Mesenteric fat pad (tissue), 1 donor: ENCODE measurements around the gene ZSWIM5. TPM values are rescaled to one million over a fixed set of nuclear protein-coding genes. Genes with fewer than 3 reads are reported as not detected.
"Not testable (repeated sequence)": the region's sequence is repeated elsewhere in the genome, so short reads cannot be mapped to it uniquely, and the experiment has no call there.

ENCODE experiments used
- DNase-seq: peaks from one replicate; pipeline ENCODE4 v3.0.0-alpha.2; 2020; ENCODE audit warnings: low spot score
- long read RNA-seq: library from polyadenylated mRNA; unstranded; transcript quantifications from one replicate; pipeline ENCODE4 v2.0.0, GENCODE V29; 2020
- total RNA-seq: library from RNA; stranded (reverse); fragmentation: NEBNext Ultra II Directional; extraction: Animal tissue kit (Norgen Biotek cat#: 25700); gene quantifications from one replicate; pipeline ENCODE4 v1.2.1, GENCODE V29; 2021
- donor health status: DM: yes; HTN: yes; CAD: no.

The ZSWIM5 gene
- total RNA-seq, result 0.42 TPM
- long read RNA-seq, partial matches to known transcripts, result 0 of 1 reads
- long read RNA-seq, other reads (novel, unspliced or antisense), result 1 of 1 reads

GRCh38 chr1:45205910-45206721, at the start of gene ZSWIM5:
Gene ZSWIM5, minus strand, starts transcription at chr1:45206605. Its CDS starts 255 bp downstream, at chr1:45206350.
- no peak for DNase-seq

GRCh38 chr1:45254490-45254889, 48.1 kb upstream of the ZSWIM5 start:
- no peak for DNase-seq

- DNase-seq, result no peak
Observed at GRCh38 chr1:45250544-45250943, 44.1 kb upstream of the ZSWIM5 start.

GRCh38 chr1:45248004-45248403, 41.6 kb upstream of the ZSWIM5 start:
- not testable (repeated sequence) for DNase-seq

- no peak for DNase-seq
Observed at GRCh38 chr1:45246760-45247159, 40.4 kb upstream of the ZSWIM5 start.

GRCh38 chr1:45246359-45246758, 40.0 kb upstream of the ZSWIM5 start:
- not testable (repeated sequence) for DNase-seq

- DNase-seq, result no peak
Observed at GRCh38 chr1:45244660-45245059, 38.3 kb upstream of the ZSWIM5 start.

- DNase-seq, result no peak
Observed at GRCh38 chr1:45243476-45244343, 37.3 kb upstream of the ZSWIM5 start.

GRCh38 chr1:45238846-45239245, 32.4 kb upstream of the ZSWIM5 start:
- no peak for DNase-seq

GRCh38 chr1:45236136-45236535, 29.7 kb upstream of the ZSWIM5 start:
- DNase-seq, result no peak

GRCh38 chr1:45230537-45230936, 24.1 kb upstream of the ZSWIM5 start:
- DNase-seq, result no peak

- DNase-seq, result no peak
Observed at GRCh38 chr1:45225598-45225997, 19.2 kb upstream of the ZSWIM5 start.

- not testable (repeated sequence) for DNase-seq
Observed at GRCh38 chr1:45223710-45224109, 17.3 kb upstream of the ZSWIM5 start.

GRCh38 chr1:45221716-45222115, 15.3 kb upstream of the ZSWIM5 start:
- DNase-seq, result no peak

- no peak for DNase-seq
Observed at GRCh38 chr1:45216861-45217260, 10.5 kb upstream of the ZSWIM5 start.

GRCh38 chr1:45216200-45216541, 9.8 kb upstream of the ZSWIM5 start:
- DNase-seq, result no peak

GRCh38 chr1:45215485-45216199, 9.2 kb upstream of the ZSWIM5 start:
- no peak for DNase-seq

GRCh38 chr1:45213892-45214291, 7.5 kb upstream of the ZSWIM5 start:
- no peak for DNase-seq

- no peak for DNase-seq
Observed at GRCh38 chr1:45211076-45211475, 4.7 kb upstream of the ZSWIM5 start.

GRCh38 chr1:45206808-45207623, 611 bp upstream of the ZSWIM5 start:
- no peak for DNase-seq
